GM23338 (cell line): ENCODE results near the gene PRDX6. TPM values are rescaled to one million over a fixed set of nuclear protein-coding genes. Genes with fewer than 3 reads are reported as not detected.

Experiments
- ATAC-seq: fragments of 200-7000 bp; cut with Tn5 transposase; 3 replicates; pipeline ENCODE4 v1.9.1; 2020
- DNase-seq: peaks from one replicate; pipeline ENCODE4 v3.0.0-alpha.2; 2015; ENCODE audit warnings: low spot score
- H2AFZ ChIP-seq: fragments of 200-600 bp; sonication (generic); 2 replicates; pipeline ENCODE4 v1.8.0; 2016; ENCODE audit warnings: antibody characterized with exemption, mild to moderate bottlenecking, moderate library complexity
- H3F3A ChIP-seq: fragments of 200-600 bp; sonication (generic); replicated peaks from 2 replicates; pipeline ENCODE4 v1.8.0; 2017; ENCODE audit warnings: antibody characterized with exemption, mixed run types, low read depth
- H3K27ac ChIP-seq: fragments of 200-600 bp; sonication (generic); 2 replicates; pipeline ENCODE4 v1.6.1; 2016; ENCODE audit warnings: low read depth
- H3K27me3 ChIP-seq: fragments of 200-600 bp; sonication (generic); 2 replicates; pipeline ENCODE4 v1.8.0; 2016; ENCODE audit warnings: mild to moderate bottlenecking, mixed run types, moderate library complexity; ENCODE audit not compliant: insufficient read depth
- H3K36me3 ChIP-seq: fragments of 200-600 bp; sonication (generic); 2 replicates; pipeline ENCODE4 v1.8.0; 2016; ENCODE audit warnings: mild to moderate bottlenecking; ENCODE audit not compliant: insufficient read depth
- H3K4me1 ChIP-seq: fragments of 200-600 bp; sonication (generic); 2 replicates; pipeline ENCODE4 v1.8.0; 2016; ENCODE audit warnings: mild to moderate bottlenecking, moderate library complexity; ENCODE audit not compliant: insufficient read depth
- H3K4me2 ChIP-seq: fragments of 200-600 bp; sonication (generic); 2 replicates; pipeline ENCODE4 v1.7.1; 2017; ENCODE audit warnings: mixed run types
- H3K4me3 ChIP-seq: fragments of 200-600 bp; sonication (generic); 2 replicates; pipeline ENCODE4 v1.6.1; 2016; ENCODE audit warnings: mixed run types
- H3K79me2 ChIP-seq: fragments of 200-600 bp; sonication (generic); replicated peaks from 2 replicates; pipeline ENCODE4 v1.8.0; 2017; ENCODE audit warnings: mild to moderate bottlenecking; ENCODE audit not compliant: insufficient read depth
- H3K9me2 ChIP-seq: fragments of 200-600 bp; sonication (generic); 2 replicates; pipeline ENCODE4 v1.8.0; 2017; ENCODE audit not compliant: insufficient read depth
- H4K20me1 ChIP-seq: fragments of 200-600 bp; sonication (generic); replicated peaks from 2 replicates; pipeline ENCODE4 v1.8.0; 2017; ENCODE audit warnings: mild to moderate bottlenecking; ENCODE audit not compliant: insufficient read depth
- H3K27ac Mint-ChIP-seq: 2 replicates; pipeline ENCODE4 v1.8.0; 2020; ENCODE audit warnings: inconsistent platforms, mild to moderate bottlenecking, moderate library complexity, mixed read lengths
- H3K27me3 Mint-ChIP-seq: 3 replicates; pipeline ENCODE4 v1.8.0; 2022; ENCODE audit warnings: low read depth, mild to moderate bottlenecking, moderate library complexity, mixed read lengths, inconsistent platforms; ENCODE audit not compliant: insufficient read depth, poor library complexity
- H3K36me3 Mint-ChIP-seq: 3 replicates; pipeline ENCODE4 v1.8.0; 2021; ENCODE audit warnings: low read depth, mild to moderate bottlenecking, inconsistent platforms, moderate library complexity, mixed read lengths
- H3K4me1 Mint-ChIP-seq: 3 replicates; pipeline ENCODE4 v1.8.0; 2020; ENCODE audit warnings: mild to moderate bottlenecking, inconsistent platforms, mixed read lengths
- H3K4me3 Mint-ChIP-seq: 3 replicates; pipeline ENCODE4 v1.8.0; 2021; ENCODE audit warnings: moderate library complexity, mild to moderate bottlenecking, inconsistent platforms, mixed read lengths
- H3K9me3 Mint-ChIP-seq: 3 replicates; pipeline ENCODE4 v1.8.0; 2020; ENCODE audit warnings: moderate library complexity, mild to moderate bottlenecking, inconsistent platforms, mixed read lengths
- EZH2phosphoT487 ChIP-seq: fragments of 200-600 bp; sonication (generic); IDR thresholded peaks from one replicate; pipeline ENCODE4 v1.8.1; 2018; ENCODE audit warnings: antibody characterized with exemption; ENCODE audit not compliant: unreplicated experiment
- NANOG ChIP-seq: IDR thresholded peaks from 2 replicates; pipeline ENCODE4 v1.6.1; 2016; ENCODE audit warnings: antibody characterized with exemption, borderline replicate concordance
- POLR2AphosphoS5 ChIP-seq: IDR thresholded peaks from 2 replicates; pipeline ENCODE4 v1.6.1; 2016; ENCODE audit warnings: antibody characterized with exemption, low read depth
- STAT1 ChIP-seq: IDR thresholded peaks from one replicate; pipeline ENCODE4 v1.6.1; 2016; ENCODE audit warnings: antibody characterized with exemption; ENCODE audit not compliant: unreplicated experiment
- ZNF462 ChIP-seq: fragments of 250-450 bp; sonication (Bioruptor Pico); IDR thresholded peaks from 2 replicates; pipeline ENCODE4 v1.5.0; 2020; ENCODE audit warnings: mild to moderate bottlenecking, moderate library complexity
- polyA plus RNA-seq: library from polyadenylated mRNA; unstranded; fragments of >200 nt; fragmentation: Nextera tagmentation; extraction: Ambion mirVana; gene quantifications from 2 replicates; pipeline ENCODE4 v1.2.1, GENCODE V29; 2016
- total RNA-seq: library from RNA; depleted of rRNA; stranded (reverse); fragments of >200 nt; shearing (Covaris generic); gene quantifications from 2 replicates; pipeline ENCODE4 v1.2.3, GENCODE V29; 2014

The PRDX6 gene
- total and polyA plus RNA-seq, 2 experiments from 2014 or later, result 516 to 746 TPM

- TF ChIP-seq ZNF462 (CRISPR knock-in tag) (no peak), NANOG (no peak), POLR2AphosphoS5 (no peak)
Observed at GRCh38 chr1:173482683-173483082, 5.5 kb downstream of the PRDX6 start (continued).

- Mint-ChIP-seq H3K9me3 (no peaks in the 10 kb centered on the region; the same call in 2 of the 3 replicates), H3K4me1 (peaks cover 14% of the 10 kb centered on the region), H3K27ac (no peak overlapping the region), H3K27me3 (peaks cover 4% of the 10 kb centered on the region), H3K4me3 (no peak overlapping the region), H3K36me3 (peaks cover 98% of the 10 kb centered on the region)
- Histone ChIP-seq H3K4me3 (no peak overlapping the region), H3K4me1 (peaks cover 9% of the 10 kb centered on the region), H3F3A (0 out of 2 replicates have a peak, but pooled peaks cover 10% of the 10 kb centered on the region), H3K27me3 (no peaks in the 10 kb centered on the region), H3K4me2 (no peak overlapping the region), H2AFZ (no peak overlapping the region), H4K20me1 (peaks cover 21% of the 10 kb centered on the region), H3K36me3 (peaks cover 83% of the 10 kb centered on the region), H3K79me2 (peaks cover 33% of the 10 kb centered on the region), H3K27ac (no peak overlapping the region), H3K9me2 (no peaks in the 10 kb centered on the region)
- DNase-seq (no peak), ATAC-seq (no peak)
- TF ChIP-seq ZNF462 (CRISPR knock-in tag), result no peak
- no peak for TF ChIP-seq STAT1
- TF ChIP-seq EZH2phosphoT487, result peak; percentile 41
Observed at GRCh38 chr1:173484276-173484675, 7.1 kb downstream of the PRDX6 start.
